HepG2 (cell line): ENCODE data around the gene IQCN. TPM values are rescaled to one million over a fixed set of nuclear protein-coding genes. Genes with fewer than 3 reads are reported as not detected.

Experiments used
- ARNT2 ChIP-seq: sonication (generic); formaldehyde crosslinking; IDR thresholded peaks from 2 replicates; pipeline ENCODE4 v1.8.0; 2022; ENCODE audit warnings: mild to moderate bottlenecking, low read depth, missing genetic modification reagents, moderate library complexity
- GTF3A ChIP-seq: sonication (generic); formaldehyde crosslinking; conservative IDR thresholded peaks from 2 replicates; pipeline ENCODE4 v1.4.0; 2020; ENCODE audit warnings: mild to moderate bottlenecking, missing genetic modification reagents
- GZF1 ChIP-seq: sonication (generic); formaldehyde crosslinking; IDR thresholded peaks from 2 replicates; pipeline ENCODE4 v1.5.1; 2020; ENCODE audit warnings: mild to moderate bottlenecking, missing genetic modification reagents
- JUNB ChIP-seq: sonication (generic); formaldehyde crosslinking; IDR thresholded peaks from 2 replicates; pipeline ENCODE4 v1.8.0; 2022; ENCODE audit warnings: missing genetic modification reagents, mild to moderate bottlenecking, borderline replicate concordance
- MIXL1 ChIP-seq: IDR thresholded peaks from 2 replicates; pipeline ENCODE4 v1.6.1; 2016
- MTF2 ChIP-seq: sonication (generic); formaldehyde crosslinking; IDR thresholded peaks from 2 replicates; pipeline ENCODE4 v1.5.0; 2020; ENCODE audit warnings: missing genetic modification reagents, borderline replicate concordance
- NFYC ChIP-seq: IDR thresholded peaks from 2 replicates; pipeline ENCODE4 v1.6.1; 2016; ENCODE audit warnings: missing genetic modification reagents, missing compliant biosample characterization
- PTBP1 ChIP-seq: fragments of 200-400 bp; formaldehyde crosslinking; IDR thresholded peaks from 2 replicates; pipeline ENCODE4 v1.6.1; 2018; ENCODE audit warnings: low read length, low read depth; ENCODE audit not compliant: poor library complexity, severe bottlenecking
- RFX5 ChIP-seq: IDR thresholded peaks from 2 replicates; pipeline ENCODE4 v1.6.1; 2011; ENCODE audit warnings: low read depth, low read length, improper control_type of control experiment
- RORA ChIP-seq: sonication (generic); formaldehyde crosslinking; IDR thresholded peaks from 2 replicates; pipeline ENCODE4 v1.5.0; 2020; ENCODE audit warnings: mild to moderate bottlenecking, missing genetic modification reagents, moderate library complexity
- SP140L ChIP-seq: sonication (generic); formaldehyde crosslinking; IDR thresholded peaks from 2 replicates; pipeline ENCODE4 v1.4.0; 2020; ENCODE audit warnings: missing genetic modification reagents, borderline replicate concordance
- TCF7L2 ChIP-seq: IDR thresholded peaks from 2 replicates; pipeline ENCODE4 v1.6.1; 2011; ENCODE audit warnings: mild to moderate bottlenecking, low read depth, low read length, moderate library complexity
- TIGD3 ChIP-seq: sonication (generic); formaldehyde crosslinking; IDR thresholded peaks from 2 replicates; pipeline ENCODE4 v1.5.1; 2020; ENCODE audit warnings: mild to moderate bottlenecking, missing genetic modification reagents, borderline replicate concordance
- ZBTB8A ChIP-seq: sonication (generic); formaldehyde crosslinking; IDR thresholded peaks from 2 replicates; pipeline ENCODE4 v1.4.0; 2020; ENCODE audit warnings: mild to moderate bottlenecking, low read depth, missing genetic modification reagents, borderline replicate concordance
- ZEB1 ChIP-seq: IDR thresholded peaks from 2 replicates; pipeline ENCODE4 v1.6.1; 2012; ENCODE audit warnings: mild to moderate bottlenecking, low read depth, inconsistent platforms; ENCODE audit not compliant: insufficient replicate concordance
- ZFP36 ChIP-seq: fragments of 150-350 bp; IDR thresholded peaks from 2 replicates; pipeline ENCODE4 v1.6.1; 2018; ENCODE audit warnings: borderline replicate concordance, low read length, low read depth; ENCODE audit not compliant: partially characterized antibody
- ZFP62 ChIP-seq: sonication (generic); formaldehyde crosslinking; IDR thresholded peaks from 2 replicates; pipeline ENCODE4 v1.4.0; 2020; ENCODE audit warnings: missing genetic modification reagents
- ZGPAT ChIP-seq: IDR thresholded peaks from 2 replicates; pipeline ENCODE4 v1.6.1; 2016; ENCODE audit warnings: mild to moderate bottlenecking
- polyA plus RNA-seq, 8 experiments: library from polyadenylated mRNA; depleted of rRNA in 3 of 8; stranded (reverse) in 7 of 8; unstranded in 1 of 8; fragments of >200 nt; fragmentation: Illumina TruSeq in 4 of 8; extraction: Trizol in 4 of 8; gene quantifications; 2 replicates each; pipeline versions ENCODE4 v1.2.1 to v1.2.3, GENCODE V29; 2011 to 2016; ENCODE audit warnings: low read depth in 4 of 8, missing spikeins in 1 of 8, mixed read lengths in 1 of 8; ENCODE audit not compliant: insufficient read depth in 1 of 8
- total RNA-seq, 5 experiments: library from RNA; depleted of rRNA; stranded (reverse); fragments of >200 nt; fragmentation: Illumina TruSeq; extraction: Trizol; gene quantifications; 2 replicates each; pipeline ENCODE4 v1.2.3, GENCODE V29; 2016; ENCODE audit warnings: low read depth in 1 of 5
- TF ChIP-seq, protein P1 (sequence below): sonication (generic); formaldehyde crosslinking; IDR thresholded peaks from one replicate; pipeline ENCODE4 v1.5.1; 2020; ENCODE audit warnings: mild to moderate bottlenecking, missing genetic modification reagents; ENCODE audit errors: not compliant biosample characterization

Gene IQCN
- total and polyA plus RNA-seq, 2 of the 13 experiments (the other 11 are each of a cell fraction or from before 2014, with no cell fraction given), result 0.04 to 0.18 TPM

DNA sequence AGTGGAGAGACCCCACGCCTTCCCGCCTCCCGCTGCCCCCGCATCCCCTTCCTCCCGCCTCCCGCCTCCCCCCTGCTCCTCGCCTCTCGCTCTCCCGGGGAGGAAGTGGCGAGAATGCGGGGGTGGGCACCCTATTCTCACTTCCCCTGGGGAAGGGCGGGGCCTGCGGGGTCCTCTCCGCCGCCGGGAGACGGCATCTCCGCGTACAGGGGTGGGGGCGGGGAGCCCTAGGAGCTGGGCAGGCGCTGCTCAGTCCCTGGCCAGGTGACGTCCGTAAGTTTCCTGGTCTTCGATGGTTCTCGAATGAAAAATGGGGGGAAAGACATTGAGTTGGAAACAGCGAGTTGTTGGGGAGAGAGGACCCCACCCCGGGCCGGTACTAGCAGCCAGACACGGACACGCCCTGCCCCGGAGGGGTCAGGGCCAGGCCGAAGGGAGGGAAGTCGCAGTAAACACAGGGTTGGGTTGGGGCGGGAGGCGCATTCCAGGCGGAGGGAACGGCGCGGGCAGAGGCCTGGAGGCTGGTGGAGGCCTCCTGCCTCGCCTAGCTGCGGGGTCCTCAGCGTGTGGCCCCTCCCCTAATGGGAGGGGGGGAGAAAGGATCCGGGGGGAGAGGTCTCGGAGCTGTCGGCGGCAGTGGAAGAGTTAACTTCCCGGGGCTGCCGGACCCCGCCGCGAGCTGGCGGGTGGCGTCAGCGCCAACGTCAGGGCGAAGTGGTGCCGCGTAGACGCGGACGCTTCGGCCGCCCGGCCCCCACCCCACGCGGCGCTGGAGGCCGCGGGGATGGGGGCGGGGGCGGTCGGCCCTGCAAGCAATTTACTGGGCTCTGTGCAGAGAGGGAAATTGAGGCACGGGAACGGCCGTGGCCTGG lies 17.6 kb upstream of the IQCN start (continued):
- TF ChIP-seq, protein P1, sequence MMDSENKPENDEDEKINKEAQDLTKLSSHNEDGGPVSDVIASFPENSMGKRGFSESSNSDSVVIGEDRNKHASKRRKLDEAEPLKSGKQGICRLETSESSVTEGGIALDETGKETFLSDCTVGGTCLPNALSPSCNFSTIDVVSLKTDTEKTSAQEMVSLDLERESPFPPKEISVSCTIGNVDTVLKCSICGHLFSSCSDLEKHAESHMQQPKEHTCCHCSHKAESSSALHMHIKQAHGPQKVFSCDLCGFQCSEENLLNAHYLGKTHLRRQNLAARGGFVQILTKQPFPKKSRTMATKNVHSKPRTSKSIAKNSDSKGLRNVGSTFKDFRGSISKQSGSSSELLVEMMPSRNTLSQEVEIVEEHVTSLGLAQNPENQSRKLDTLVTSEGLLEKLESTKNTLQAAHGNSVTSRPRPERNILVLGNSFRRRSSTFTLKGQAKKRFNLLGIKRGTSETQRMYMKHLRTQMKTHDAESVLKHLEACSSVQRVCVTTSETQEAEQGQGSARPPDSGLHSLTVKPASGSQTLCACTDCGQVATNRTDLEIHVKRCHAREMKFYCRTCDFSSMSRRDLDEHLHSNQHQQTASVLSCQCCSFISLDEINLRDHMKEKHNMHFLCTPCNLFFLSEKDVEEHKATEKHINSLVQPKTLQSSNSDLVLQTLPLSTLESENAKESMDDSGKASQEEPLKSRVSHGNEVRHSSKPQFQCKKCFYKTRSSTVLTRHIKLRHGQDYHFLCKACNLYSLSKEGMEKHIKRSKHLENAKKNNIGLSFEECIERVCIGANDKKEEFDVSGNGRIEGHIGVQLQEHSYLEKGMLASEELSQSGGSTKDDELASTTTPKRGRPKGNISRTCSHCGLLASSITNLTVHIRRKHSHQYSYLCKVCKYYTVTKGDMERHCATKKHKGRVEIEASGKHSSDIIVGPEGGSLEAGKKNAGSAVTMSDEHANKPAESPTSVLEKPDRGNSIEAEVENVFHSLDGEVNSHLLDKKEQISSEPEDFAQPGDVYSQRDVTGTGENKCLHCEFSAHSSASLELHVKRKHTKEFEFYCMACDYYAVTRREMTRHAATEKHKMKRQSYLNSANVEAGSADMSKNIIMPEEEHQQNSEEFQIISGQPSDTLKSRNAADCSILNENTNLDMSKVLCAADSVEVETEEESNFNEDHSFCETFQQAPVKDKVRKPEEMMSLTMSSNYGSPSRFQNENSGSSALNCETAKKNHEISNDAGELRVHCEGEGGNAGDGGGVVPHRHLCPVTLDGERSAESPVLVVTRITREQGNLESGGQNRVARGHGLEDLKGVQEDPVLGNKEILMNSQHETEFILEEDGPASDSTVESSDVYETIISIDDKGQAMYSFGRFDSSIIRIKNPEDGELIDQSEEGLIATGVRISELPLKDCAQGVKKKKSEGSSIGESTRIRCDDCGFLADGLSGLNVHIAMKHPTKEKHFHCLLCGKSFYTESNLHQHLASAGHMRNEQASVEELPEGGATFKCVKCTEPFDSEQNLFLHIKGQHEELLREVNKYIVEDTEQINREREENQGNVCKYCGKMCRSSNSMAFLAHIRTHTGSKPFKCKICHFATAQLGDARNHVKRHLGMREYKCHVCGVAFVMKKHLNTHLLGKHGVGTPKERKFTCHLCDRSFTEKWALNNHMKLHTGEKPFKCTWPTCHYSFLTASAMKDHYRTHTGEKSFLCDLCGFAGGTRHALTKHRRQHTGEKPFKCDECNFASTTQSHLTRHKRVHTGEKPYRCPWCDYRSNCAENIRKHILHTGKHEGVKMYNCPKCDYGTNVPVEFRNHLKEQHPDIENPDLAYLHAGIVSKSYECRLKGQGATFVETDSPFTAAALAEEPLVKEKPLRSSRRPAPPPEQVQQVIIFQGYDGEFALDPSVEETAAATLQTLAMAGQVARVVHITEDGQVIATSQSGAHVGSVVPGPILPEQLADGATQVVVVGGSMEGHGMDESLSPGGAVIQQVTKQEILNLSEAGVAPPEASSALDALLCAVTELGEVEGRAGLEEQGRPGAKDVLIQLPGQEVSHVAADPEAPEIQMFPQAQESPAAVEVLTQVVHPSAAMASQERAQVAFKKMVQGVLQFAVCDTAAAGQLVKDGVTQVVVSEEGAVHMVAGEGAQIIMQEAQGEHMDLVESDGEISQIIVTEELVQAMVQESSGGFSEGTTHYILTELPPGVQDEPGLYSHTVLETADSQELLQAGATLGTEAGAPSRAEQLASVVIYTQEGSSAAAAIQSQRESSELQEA (CRISPR knock-in tag), result no peak
- TF ChIP-seq MTF2 (CRISPR knock-in tag), result no peak
- no peak for TF ChIP-seq GZF1 (CRISPR knock-in tag)
- TF ChIP-seq ZBTB8A, result no peak
- peak; percentile 60; the same call in 1 of the 2 replicates for TF ChIP-seq ARNT2 (CRISPR knock-in tag)
- TF ChIP-seq SP140L (CRISPR knock-in tag), result 0 out of 2 replicates have a peak, but pooled peaks have one; percentile 44
- TF ChIP-seq JUNB (CRISPR knock-in tag), result no peak
- no peak for TF ChIP-seq RFX5
- TF ChIP-seq NFYC (CRISPR knock-in tag), result no peak
- TF ChIP-seq PTBP1, result no peak
- TF ChIP-seq ZEB1, result no peak
- TF ChIP-seq MIXL1 (CRISPR knock-in tag), result no peak
- TF ChIP-seq ZFP36, result no peak
- TF ChIP-seq TIGD3, result 0 out of 2 replicates have a peak, but pooled peaks have one; percentile 50
- TF ChIP-seq ZFP62 (CRISPR knock-in tag), result no peak
- TF ChIP-seq TCF7L2, result no peak
- TF ChIP-seq GTF3A (CRISPR knock-in tag), result no peak
- no peak for TF ChIP-seq RORA
- peak; percentile 94 for TF ChIP-seq ZGPAT (CRISPR knock-in tag)
